PC-3 (cell line): ENCODE measurements around the gene STX17. TPM values are rescaled to one million over a fixed set of nuclear protein-coding genes. Genes with fewer than 3 reads are reported as not detected.

Source experiments
- ATAC-seq: fragments of 200-7000 bp; cut with Tn5 transposase; 2 replicates; pipeline ENCODE4 v1.9.1; 2020; ENCODE audit warnings: mild to moderate bottlenecking, moderate library complexity
- BruUV-seq: library from RNA; stranded (reverse); fragments of 400-500 nt; replicated peaks from 2 replicates; lab custom pipeline; 2021; lab: Mats Ljungman, UMichigan
- CTCF ChIA-PET: fragments of 300-600 bp; sonication (Branson Sonifier 250); formaldehyde crosslinking; loops from one replicate; lab custom pipeline; 2022; ENCODE audit warnings: antibody characterized with exemption; lab: Charles Lee
- POLR2A ChIA-PET: fragments of 300-600 bp; sonication (Branson Sonifier 250); formaldehyde crosslinking; loops from one replicate; lab custom pipeline; 2022; ENCODE audit warnings: antibody characterized with exemption; ENCODE audit not compliant: unreplicated experiment; lab: Charles Lee
- DNase-seq: peaks from one replicate; pipeline ENCODE4 v3.0.0-alpha.2; 2015
- H2AFZ ChIP-seq: fragments of 300-600 bp; sonication (generic); 2 replicates; pipeline ENCODE4 v1.6.0; 2016; ENCODE audit warnings: antibody characterized with exemption, low read length
- H3F3A ChIP-seq: fragments of 300-600 bp; sonication (generic); one replicate; pipeline ENCODE4 v1.6.0; 2017; ENCODE audit warnings: antibody characterized with exemption, low read length, control low read depth, mild to moderate bottlenecking; ENCODE audit not compliant: unreplicated experiment
- H3K27ac ChIP-seq: fragments of 300-600 bp; sonication (generic); 2 replicates; pipeline ENCODE4 v1.5.1; 2016; ENCODE audit warnings: mild to moderate bottlenecking, low read length
- H3K27me3 ChIP-seq: fragments of 300-600 bp; sonication (generic); 2 replicates; pipeline ENCODE4 v1.6.1; 2016; ENCODE audit warnings: low read length, mixed read lengths
- H3K36me3 ChIP-seq: fragments of 300-600 bp; sonication (generic); 2 replicates; pipeline ENCODE4 v1.6.1; 2016; ENCODE audit warnings: low read depth, mixed run types, low read length, mixed read lengths
- H3K4me1 ChIP-seq: fragments of 300-600 bp; sonication (generic); 2 replicates; pipeline ENCODE4 v1.5.1; 2016; ENCODE audit warnings: low read length; ENCODE audit not compliant: insufficient read depth
- H3K4me2 ChIP-seq: fragments of 300-600 bp; sonication (generic); 2 replicates; pipeline ENCODE4 v1.6.0; 2016; ENCODE audit warnings: low read length
- H3K4me3 ChIP-seq: fragments of 300-600 bp; sonication (generic); 2 replicates; pipeline ENCODE4 v1.5.1; 2016; ENCODE audit warnings: mild to moderate bottlenecking, low read length, mixed read lengths
- H3K79me2 ChIP-seq: fragments of 300-600 bp; sonication (generic); 2 replicates; pipeline ENCODE4 v1.6.1; 2017; ENCODE audit warnings: low read length, mixed read lengths
- H3K9ac ChIP-seq: fragments of 300-600 bp; sonication (generic); 2 replicates; pipeline ENCODE4 v1.6.0; 2016; ENCODE audit warnings: mild to moderate bottlenecking, low read length
- H3K9me2 ChIP-seq: fragments of 300-600 bp; sonication (generic); replicated peaks from 2 replicates; pipeline ENCODE4 v1.6.1; 2016; ENCODE audit warnings: mixed run types, low read length, mixed read lengths
- H3K9me3 ChIP-seq: fragments of 300-600 bp; sonication (generic); 2 replicates; pipeline ENCODE4 v1.6.1; 2016; ENCODE audit warnings: low read length, mixed read lengths
- H4K20me1 ChIP-seq: fragments of 300-600 bp; sonication (generic); 2 replicates; pipeline ENCODE4 v1.6.1; 2016; ENCODE audit warnings: low read length, mixed read lengths
- CTCF ChIP-seq: fragments of 300-600 bp; sonication (generic); conservative IDR thresholded peaks from 2 replicates; pipeline ENCODE4 v1.5.1; 2017; ENCODE audit warnings: antibody characterized with exemption, low read depth, mild to moderate bottlenecking, low read length
- EZH2 ChIP-seq: fragments of 300-600 bp; sonication (generic); IDR thresholded peaks from one replicate; pipeline ENCODE4 v1.6.1; 2017; ENCODE audit warnings: antibody characterized with exemption, mild to moderate bottlenecking, low read length; ENCODE audit not compliant: unreplicated experiment
- EZH2phosphoT487 ChIP-seq: fragments of 300-600 bp; sonication (generic); IDR thresholded peaks from 2 replicates; pipeline ENCODE4 v1.6.1; 2018; ENCODE audit warnings: mild to moderate bottlenecking, antibody characterized with exemption, low read length, borderline replicate concordance
- intact Hi-C: fragments of 100-400 bp; cut with micrococcal nuclease; formaldehyde crosslinking; loops from 2 replicates; pipeline ENCODE4 v1.9.0; 2023
- total RNA-seq: library from RNA; depleted of rRNA; stranded (reverse); fragments of >200 nt; gene quantifications from 2 replicates; pipeline ENCODE4 v1.2.3, GENCODE V29; 2014

STX17 gene
- total RNA-seq, 1 experiment from 2014 or later, result 12.8 TPM

- Histone ChIP-seq H3K9ac (no peak overlapping the region), H3K4me1 (no peaks in the 10 kb centered on the region), H3K4me2 (no peak overlapping the region), H3K9me3 (no peaks in the 10 kb centered on the region), H3K79me2 (no peaks in the 10 kb centered on the region), H2AFZ (no peak overlapping the region), H3K9me2 (no peaks in the 10 kb centered on the region), H3K27ac (no peak overlapping the region), H3K27me3 (no peaks in the 10 kb centered on the region), H4K20me1 (no peaks in the 10 kb centered on the region), H3K4me3 (no peak overlapping the region), H3K36me3 (no peaks in the 10 kb centered on the region), H3F3A (no peaks in the 10 kb centered on the region)
- ChIA-PET POLR2A (no interaction called here), CTCF (no interaction called here)
- no TSS peak for BruUV-seq
- intact Hi-C loops, result no loop called here
- TF ChIP-seq CTCF (no peak), EZH2phosphoT487 (no peak), EZH2 (no peak)
- DNase-seq (no peak), ATAC-seq (no peak)
Measured at GRCh38 chr9:99936947-99937587, 30.6 kb downstream of the STX17 start.

- TF ChIP-seq EZH2, result no peak
- TF ChIP-seq EZH2phosphoT487, result no peak
- TF ChIP-seq CTCF, result no peak
- Histone ChIP-seq H3K4me1 (no peaks in the 10 kb centered on the region), H3K27me3 (no peaks in the 10 kb centered on the region), H3K27ac (no peak overlapping the region), H4K20me1 (no peaks in the 10 kb centered on the region), H3K9me2 (no peaks in the 10 kb centered on the region), H3K9ac (no peak overlapping the region), H2AFZ (no peak overlapping the region), H3F3A (no peaks in the 10 kb centered on the region), H3K36me3 (no peaks in the 10 kb centered on the region), H3K4me2 (no peak overlapping the region), H3K9me3 (no peaks in the 10 kb centered on the region), H3K79me2 (no peaks in the 10 kb centered on the region), H3K4me3 (no peak overlapping the region)
- no peak for DNase-seq
- ChIA-PET POLR2A (no interaction called here), CTCF (no interaction called here)
- BruUV-seq, result no TSS peak
- ATAC-seq, result no peak
- intact Hi-C loops, result no loop called here
Measured at GRCh38 chr9:99947395-99947794, 40.9 kb downstream of the STX17 start.

GRCh38 chr9:99948482-99948881 lies 42.0 kb downstream of the STX17 start:
- Histone ChIP-seq H3F3A (no peaks in the 10 kb centered on the region), H3K9ac (no peak overlapping the region), H3K4me3 (no peak overlapping the region), H3K4me1 (no peaks in the 10 kb centered on the region), H2AFZ (no peak overlapping the region), H4K20me1 (no peaks in the 10 kb centered on the region), H3K9me3 (no peaks in the 10 kb centered on the region), H3K27ac (no peak overlapping the region), H3K9me2 (no peaks in the 10 kb centered on the region), H3K79me2 (no peaks in the 10 kb centered on the region), H3K4me2 (no peak overlapping the region), H3K27me3 (no peaks in the 10 kb centered on the region), H3K36me3 (no peaks in the 10 kb centered on the region)
- no peak for TF ChIP-seq CTCF
- no peak for TF ChIP-seq EZH2
- no peak for TF ChIP-seq EZH2phosphoT487
- POLR2A ChIA-PET, result no interaction called here
- ATAC-seq, result no peak
- intact Hi-C loops, result no loop called here
- no TSS peak for BruUV-seq
- no peak for DNase-seq
- CTCF ChIA-PET, result no interaction called here
